ENCODE data around the gene UBC.

Gene UBC

DNA sequence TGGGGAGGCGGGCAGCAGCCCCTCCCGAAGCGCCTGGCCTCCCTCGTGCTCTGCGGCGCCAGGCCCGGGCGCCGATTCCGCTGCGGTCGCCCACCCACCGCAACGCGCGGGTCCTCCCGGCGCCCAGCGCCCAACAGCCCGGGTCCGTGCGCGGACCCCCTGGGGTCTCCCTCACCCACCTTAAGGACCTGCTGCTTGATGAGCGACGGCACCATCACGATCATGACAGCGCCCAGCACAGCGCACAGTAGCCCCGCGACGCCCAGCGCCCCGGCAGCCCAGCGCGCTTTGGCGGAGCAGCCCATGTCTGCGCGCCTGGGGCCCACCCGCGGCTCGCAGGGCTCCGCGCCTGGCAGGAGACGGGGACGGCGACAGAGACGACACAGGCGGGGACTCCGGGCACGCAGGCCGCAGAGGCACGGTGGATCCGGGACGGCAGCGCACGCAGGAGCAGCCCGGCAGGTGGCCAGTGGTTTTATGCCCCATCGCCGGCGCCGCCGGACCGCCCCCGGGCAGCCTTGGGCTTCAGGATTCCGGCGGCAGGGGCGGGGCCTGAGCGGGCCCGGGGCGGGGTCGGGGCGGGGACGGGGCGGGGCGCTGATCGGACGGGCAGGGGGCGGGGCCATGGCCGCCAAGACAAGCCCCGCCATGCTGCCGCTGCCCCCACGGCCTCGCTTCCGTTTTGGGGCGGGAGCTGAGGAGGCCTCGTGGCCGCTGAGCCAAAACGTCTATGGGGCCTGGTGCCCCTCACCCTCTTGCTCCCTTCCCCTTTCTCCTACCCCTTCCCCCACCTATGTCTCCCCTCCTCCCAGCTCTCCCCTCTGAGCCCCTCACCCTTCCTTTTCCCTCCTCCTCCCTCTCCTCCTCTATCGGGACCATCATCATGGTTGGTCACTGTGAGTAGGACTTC lies 50.8 kb downstream of the UBC start, which contains the start of gene SCARB1:
Gene SCARB1, minus strand, starts transcription at position 449 of the 910 bp plus-strand sequence. Its CDS starts 144 bp downstream, at position 305.
- DNase-seq = peak; percentile 82

- no peak for DNase-seq
These were observed 51.6 kb downstream of the UBC start for GRCh38 chr12:124862768-124863415.

DNA sequence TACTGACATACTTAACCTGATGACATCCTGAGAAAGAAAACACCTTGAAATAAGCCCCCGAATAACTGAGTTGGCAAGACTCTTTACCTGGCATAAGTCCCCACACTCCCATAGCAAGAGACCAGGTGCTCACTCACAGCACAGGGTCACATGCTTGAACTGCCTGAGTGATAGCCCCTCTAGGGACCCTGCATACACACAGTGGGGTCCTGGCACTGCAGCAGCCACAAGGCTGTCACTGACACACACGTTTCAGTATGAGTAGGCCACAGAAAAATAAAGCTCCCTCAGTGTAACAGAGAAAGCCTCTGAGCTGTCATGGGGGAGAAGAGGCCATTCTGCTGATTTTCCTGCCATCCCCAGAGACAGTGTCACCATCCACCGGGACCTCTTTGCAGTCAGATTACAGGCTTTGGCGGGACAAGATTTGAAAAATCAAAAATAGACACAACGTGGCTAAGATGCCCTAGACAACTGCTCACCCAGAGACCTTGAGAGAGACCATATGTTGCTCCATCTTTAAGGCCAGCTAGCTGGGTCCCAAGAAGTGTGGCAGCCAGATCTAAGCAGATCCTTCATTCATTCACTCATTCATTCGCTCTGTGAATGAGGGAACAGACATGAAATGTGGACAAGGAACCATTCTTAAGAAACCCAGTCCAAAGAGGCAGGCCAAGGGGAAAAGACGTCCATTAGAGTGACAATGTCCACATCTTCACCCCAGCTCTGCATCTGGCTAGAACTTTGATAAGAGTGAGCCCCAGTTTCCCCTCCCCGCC lies 52.4 kb downstream of the UBC start:
- DNase-seq = no peak
